GM23248 (cell line): Measurements from ENCODE around the gene ASCL2. TPM values are rescaled to one million over a fixed set of nuclear protein-coding genes. Genes with fewer than 3 reads are reported as not detected.

Experiments used
- DNase-seq: peaks from one replicate; pipeline ENCODE4 v3.0.0-alpha.2; 2015
- H2AFZ ChIP-seq: fragments of 200-600 bp; sonication (generic); 2 replicates; pipeline ENCODE4 v1.6.1; 2016; ENCODE audit warnings: antibody characterized with exemption
- H3F3A ChIP-seq: fragments of 200-600 bp; sonication (generic); 2 replicates; pipeline ENCODE4 v1.6.1; 2016; ENCODE audit warnings: mild to moderate bottlenecking, antibody characterized with exemption, mixed run types; ENCODE audit not compliant: insufficient read depth
- H3K27ac ChIP-seq: fragments of 200-600 bp; sonication (generic); 2 replicates; pipeline ENCODE4 v1.5.1; 2016; ENCODE audit warnings: mild to moderate bottlenecking
- H3K27me3 ChIP-seq: fragments of 200-600 bp; sonication (generic); replicated peaks from 2 replicates; pipeline ENCODE4 v1.6.1; 2016; ENCODE audit warnings: mild to moderate bottlenecking; ENCODE audit not compliant: insufficient read depth
- H3K36me3 ChIP-seq: fragments of 200-600 bp; sonication (generic); 2 replicates; pipeline ENCODE4 v1.6.1; 2016; ENCODE audit warnings: low read depth, mild to moderate bottlenecking
- H3K4me1 ChIP-seq: fragments of 200-600 bp; sonication (generic); 2 replicates; pipeline ENCODE4 v1.6.1; 2016; ENCODE audit warnings: mild to moderate bottlenecking; ENCODE audit not compliant: insufficient read depth
- H3K4me2 ChIP-seq: fragments of 200-600 bp; sonication (generic); one replicate; pipeline ENCODE4 v1.6.1; 2016; ENCODE audit warnings: mild to moderate bottlenecking; ENCODE audit not compliant: unreplicated experiment
- H3K4me3 ChIP-seq: fragments of 200-600 bp; sonication (generic); 2 replicates; pipeline ENCODE4 v1.5.1; 2016; ENCODE audit warnings: mild to moderate bottlenecking
- H3K79me2 ChIP-seq: fragments of 200-600 bp; sonication (generic); 2 replicates; pipeline ENCODE4 v1.6.1; 2016; ENCODE audit warnings: mild to moderate bottlenecking; ENCODE audit not compliant: insufficient read depth
- H3K9ac ChIP-seq: fragments of 200-600 bp; sonication (generic); 2 replicates; pipeline ENCODE4 v1.6.1; 2016; ENCODE audit warnings: mild to moderate bottlenecking
- H3K9me2 ChIP-seq: fragments of 200-600 bp; sonication (generic); 2 replicates; pipeline ENCODE4 v1.6.1; 2016; ENCODE audit warnings: mixed run types, mild to moderate bottlenecking, moderate library complexity; ENCODE audit not compliant: insufficient read depth
- H3K9me3 ChIP-seq: fragments of 200-600 bp; sonication (generic); one replicate; pipeline ENCODE4 v1.6.1; 2017; ENCODE audit warnings: low read depth
- H4K20me1 ChIP-seq: fragments of 200-600 bp; sonication (generic); 2 replicates; pipeline ENCODE4 v1.6.0; 2016; ENCODE audit not compliant: insufficient read depth
- EZH2 ChIP-seq: fragments of 200-600 bp; sonication (generic); IDR thresholded peaks from 2 replicates; pipeline ENCODE4 v1.6.1; 2018; ENCODE audit warnings: antibody characterized with exemption, mild to moderate bottlenecking; ENCODE audit not compliant: insufficient read depth, poor library complexity, severe bottlenecking
- EZH2phosphoT487 ChIP-seq: fragments of 200-600 bp; sonication (generic); IDR thresholded peaks from 2 replicates; pipeline ENCODE4 v1.6.1; 2018; ENCODE audit warnings: antibody characterized with exemption, moderate library complexity, mild to moderate bottlenecking, low read depth; ENCODE audit not compliant: insufficient read depth
- WGBS, 2 experiments: methylation state at CpG; one replicate each; pipeline ENCODE4 v1.1.6; 2015 to 2017; ENCODE audit warnings: low lambda C conversion rate in 2 of 2, low coverage in 1 of 2; ENCODE audit errors: missing lambda C conversion rate in 2 of 2; 5-methylcytosine and 5-hydroxymethylcytosine counted together
- in situ Hi-C: fragments of 300-500 bp; cut with MboI; formaldehyde crosslinking; loops from 2 replicates; pipeline ENCODE4 v1.15.0; 2020
- polyA plus RNA-seq: library from polyadenylated mRNA; unstranded; fragments of >200 nt; fragmentation: Nextera tagmentation; extraction: Ambion mirVana; gene quantifications from 2 replicates; pipeline ENCODE4 v1.2.1, GENCODE V29; 2016
- total RNA-seq: library from RNA; depleted of rRNA; stranded (reverse); fragments of >200 nt; shearing (Covaris generic); gene quantifications from 2 replicates; pipeline ENCODE4 v1.2.3, GENCODE V29; 2014

Gene ASCL2
- total and polyA plus RNA-seq, 2 experiments from 2014 or later = not detected

- Histone ChIP-seq H3K4me3 (no peak overlapping the region), H3K9me2 (no peaks in the 10 kb centered on the region), H3K36me3 (no peaks in the 10 kb centered on the region), H4K20me1 (no peaks in the 10 kb centered on the region), H3K9me3 (no peaks in the 10 kb centered on the region), H3K4me2 (no peak overlapping the region), H3K4me1 (no peaks in the 10 kb centered on the region), H3F3A (no peaks in the 10 kb centered on the region), H3K9ac (no peak overlapping the region), H3K27ac (no peak overlapping the region), H3K27me3 (peaks cover 64% of the 10 kb centered on the region), H2AFZ (no peak overlapping the region), H3K79me2 (no peaks in the 10 kb centered on the region)
- 60 to 63% methylated on average over 20 to 21 of the region's 21 CpGs for WGBS, 2 experiments
- in situ Hi-C loops = no loop called here
- DNase-seq = no peak
- TF ChIP-seq EZH2phosphoT487 (no peak), EZH2 (no peak)
Observed at GRCh38 chr11:2272228-2272945, 2.0 kb upstream of the ASCL2 start.

- DNase-seq = no peak
- Histone ChIP-seq H3F3A (no peaks in the 10 kb centered on the region), H3K79me2 (no peaks in the 10 kb centered on the region), H3K27me3 (peaks cover 63% of the 10 kb centered on the region), H3K27ac (no peak overlapping the region), H3K9me3 (no peaks in the 10 kb centered on the region), H3K4me2 (no peak overlapping the region), H3K9ac (no peak overlapping the region), H3K36me3 (no peaks in the 10 kb centered on the region), H3K4me1 (no peaks in the 10 kb centered on the region), H4K20me1 (no peaks in the 10 kb centered on the region), H3K4me3 (no peak overlapping the region), H2AFZ (no peak overlapping the region), H3K9me2 (no peaks in the 10 kb centered on the region)
- in situ Hi-C loops = no loop called here
- TF ChIP-seq EZH2 (no peak), EZH2phosphoT487 (no peak)
- WGBS, 2 experiments = 16 to 26% methylated on average over 27 to 39 of the region's 45 CpGs
Observed at GRCh38 chr11:2271327-2272227, 1.2 kb upstream of the ASCL2 start.

DNA sequence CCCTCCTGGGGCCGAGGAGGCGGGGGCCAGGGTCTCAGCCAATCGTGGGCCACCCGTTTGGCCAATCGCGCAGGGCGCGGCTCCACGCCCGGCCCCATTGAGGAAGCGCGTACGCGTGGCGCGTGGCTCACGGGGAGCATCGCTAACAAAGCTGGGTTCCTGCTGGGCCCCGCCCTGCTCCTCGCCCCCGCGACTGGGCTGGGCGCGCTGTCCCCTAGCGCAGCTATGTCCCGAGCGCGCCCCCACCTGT is 614 bp upstream of the ASCL2 start:
- no peaks in the 10 kb centered on the region for H3F3A ChIP-seq
- no peak overlapping the region for H3K9ac ChIP-seq
- no peak for DNase-seq
- TF ChIP-seq EZH2phosphoT487 (no peak), EZH2 (no peak)
- H3K79me2 ChIP-seq = no peaks in the 10 kb centered on the region
- H3K4me2 ChIP-seq = no peak overlapping the region
- no peaks in the 10 kb centered on the region for H3K9me3 ChIP-seq
- no peaks in the 10 kb centered on the region for H4K20me1 ChIP-seq
- no peak overlapping the region for H3K4me3 ChIP-seq
- H3K27ac ChIP-seq = no peak overlapping the region
- no peaks in the 10 kb centered on the region for H3K36me3 ChIP-seq
- no peak overlapping the region for H2AFZ ChIP-seq
- H3K9me2 ChIP-seq = no peaks in the 10 kb centered on the region
- 3% methylated on average over 6 to 26 of the region's 28 CpGs for WGBS, 2 experiments
- in situ Hi-C loops = no loop called here
- H3K27me3 ChIP-seq = peaks cover 58% of the 10 kb centered on the region
- H3K4me1 ChIP-seq = no peaks in the 10 kb centered on the region

DNA sequence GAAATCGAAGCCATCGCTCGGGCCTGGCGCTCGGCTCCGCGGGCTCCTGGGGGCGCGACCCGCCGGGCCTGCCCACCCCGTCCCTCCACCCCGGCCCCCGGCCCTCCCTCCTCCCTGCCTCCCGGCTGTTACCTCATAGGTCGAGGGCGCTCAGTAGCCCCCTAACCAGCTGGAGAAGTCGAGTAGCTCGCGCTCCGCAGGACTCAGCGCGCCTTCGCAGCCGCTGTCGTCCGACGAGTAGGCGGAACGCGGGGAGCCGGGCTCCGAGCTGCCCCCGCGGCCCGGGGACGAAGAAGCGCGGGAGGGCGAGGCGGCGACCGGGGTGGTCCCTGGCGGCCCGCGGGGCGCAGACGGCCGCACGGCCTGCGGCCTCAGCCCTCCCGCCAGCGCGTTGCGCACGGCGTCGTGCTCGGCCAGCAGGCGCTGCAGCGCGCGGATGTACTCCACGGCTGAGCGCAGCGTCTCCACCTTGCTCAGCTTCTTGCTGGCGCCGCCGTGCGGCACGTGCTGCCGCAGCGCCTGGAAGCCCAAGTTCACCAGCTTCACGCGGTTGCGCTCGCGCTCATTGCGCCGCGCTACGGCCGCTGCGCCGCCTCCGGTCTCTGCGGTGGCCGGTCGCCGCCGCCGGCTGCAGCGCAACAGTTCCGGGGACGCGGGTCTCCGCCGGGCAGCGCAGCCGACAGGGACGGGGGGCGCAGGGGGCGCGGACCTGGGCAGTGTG is 627 bp downstream of the ASCL2 start:
- Histone ChIP-seq H3K4me3 (no peak overlapping the region; the same call in 1 of the 2 replicates), H3K4me1 (no peaks in the 10 kb centered on the region), H3K4me2 (peak overlapping the region; percentile 53), H3K9ac (no peak overlapping the region), H3K36me3 (no peaks in the 10 kb centered on the region), H4K20me1 (no peaks in the 10 kb centered on the region), H3K9me2 (no peaks in the 10 kb centered on the region), H2AFZ (peak overlapping the region; percentile 65; the same call in 1 of the 2 replicates), H3K27me3 (peaks cover 48% of the 10 kb centered on the region), H3F3A (no peaks in the 10 kb centered on the region), H3K9me3 (no peaks in the 10 kb centered on the region), H3K27ac (no peak overlapping the region), H3K79me2 (no peaks in the 10 kb centered on the region)
- in situ Hi-C loops = no loop called here
- no peak for TF ChIP-seq EZH2phosphoT487
- TF ChIP-seq EZH2 = no peak
- 2 to 5% methylated on average over 68 to 76 of the region's 104 CpGs for WGBS, 2 experiments
- DNase-seq = peak; percentile 63
